GM23338 (cell line): Measurements from ENCODE around the gene FYCO1. TPM values are rescaled to one million over a fixed set of nuclear protein-coding genes. Genes with fewer than 3 reads are reported as not detected.

ENCODE experiments used
- ATAC-seq: fragments of 200-7000 bp; cut with Tn5 transposase; 3 replicates; pipeline ENCODE4 v1.9.1; 2020
- DNase-seq: peaks from one replicate; pipeline ENCODE4 v3.0.0-alpha.2; 2015; ENCODE audit warnings: low spot score
- H2AFZ ChIP-seq: fragments of 200-600 bp; sonication (generic); 2 replicates; pipeline ENCODE4 v1.8.0; 2016; ENCODE audit warnings: antibody characterized with exemption, mild to moderate bottlenecking, moderate library complexity
- H3F3A ChIP-seq: fragments of 200-600 bp; sonication (generic); replicated peaks from 2 replicates; pipeline ENCODE4 v1.8.0; 2017; ENCODE audit warnings: antibody characterized with exemption, mixed run types, low read depth
- H3K27ac ChIP-seq: fragments of 200-600 bp; sonication (generic); 2 replicates; pipeline ENCODE4 v1.6.1; 2016; ENCODE audit warnings: low read depth
- H3K27me3 ChIP-seq: fragments of 200-600 bp; sonication (generic); 2 replicates; pipeline ENCODE4 v1.8.0; 2016; ENCODE audit warnings: mild to moderate bottlenecking, mixed run types, moderate library complexity; ENCODE audit not compliant: insufficient read depth
- H3K36me3 ChIP-seq: fragments of 200-600 bp; sonication (generic); 2 replicates; pipeline ENCODE4 v1.8.0; 2016; ENCODE audit warnings: mild to moderate bottlenecking; ENCODE audit not compliant: insufficient read depth
- H3K4me1 ChIP-seq: fragments of 200-600 bp; sonication (generic); 2 replicates; pipeline ENCODE4 v1.8.0; 2016; ENCODE audit warnings: mild to moderate bottlenecking, moderate library complexity; ENCODE audit not compliant: insufficient read depth
- H3K4me2 ChIP-seq: fragments of 200-600 bp; sonication (generic); 2 replicates; pipeline ENCODE4 v1.7.1; 2017; ENCODE audit warnings: mixed run types
- H3K4me3 ChIP-seq: fragments of 200-600 bp; sonication (generic); 2 replicates; pipeline ENCODE4 v1.6.1; 2016; ENCODE audit warnings: mixed run types
- H3K79me2 ChIP-seq: fragments of 200-600 bp; sonication (generic); replicated peaks from 2 replicates; pipeline ENCODE4 v1.8.0; 2017; ENCODE audit warnings: mild to moderate bottlenecking; ENCODE audit not compliant: insufficient read depth
- H3K9me2 ChIP-seq: fragments of 200-600 bp; sonication (generic); 2 replicates; pipeline ENCODE4 v1.8.0; 2017; ENCODE audit not compliant: insufficient read depth
- H4K20me1 ChIP-seq: fragments of 200-600 bp; sonication (generic); replicated peaks from 2 replicates; pipeline ENCODE4 v1.8.0; 2017; ENCODE audit warnings: mild to moderate bottlenecking; ENCODE audit not compliant: insufficient read depth
- H3K27ac Mint-ChIP-seq: 2 replicates; pipeline ENCODE4 v1.8.0; 2020; ENCODE audit warnings: inconsistent platforms, mild to moderate bottlenecking, moderate library complexity, mixed read lengths
- H3K27me3 Mint-ChIP-seq: 3 replicates; pipeline ENCODE4 v1.8.0; 2022; ENCODE audit warnings: low read depth, mild to moderate bottlenecking, moderate library complexity, mixed read lengths, inconsistent platforms; ENCODE audit not compliant: insufficient read depth, poor library complexity
- H3K36me3 Mint-ChIP-seq: 3 replicates; pipeline ENCODE4 v1.8.0; 2021; ENCODE audit warnings: low read depth, mild to moderate bottlenecking, inconsistent platforms, moderate library complexity, mixed read lengths
- H3K4me1 Mint-ChIP-seq: 3 replicates; pipeline ENCODE4 v1.8.0; 2020; ENCODE audit warnings: mild to moderate bottlenecking, inconsistent platforms, mixed read lengths
- H3K4me3 Mint-ChIP-seq: 3 replicates; pipeline ENCODE4 v1.8.0; 2021; ENCODE audit warnings: moderate library complexity, mild to moderate bottlenecking, inconsistent platforms, mixed read lengths
- H3K9me3 Mint-ChIP-seq: 3 replicates; pipeline ENCODE4 v1.8.0; 2020; ENCODE audit warnings: moderate library complexity, mild to moderate bottlenecking, inconsistent platforms, mixed read lengths
- CREB1 ChIP-seq: fragments of 250-450 bp; sonication (Bioruptor Pico); IDR thresholded peaks from 2 replicates; pipeline ENCODE4 v1.5.0; 2020; ENCODE audit warnings: low read depth, mild to moderate bottlenecking, moderate library complexity
- EZH2 ChIP-seq: fragments of 200-600 bp; sonication (generic); IDR thresholded peaks from one replicate; pipeline ENCODE4 v1.8.0; 2017; ENCODE audit warnings: antibody characterized with exemption, mild to moderate bottlenecking, low read depth; ENCODE audit not compliant: unreplicated experiment
- EZH2phosphoT487 ChIP-seq: fragments of 200-600 bp; sonication (generic); IDR thresholded peaks from one replicate; pipeline ENCODE4 v1.8.1; 2018; ENCODE audit warnings: antibody characterized with exemption; ENCODE audit not compliant: unreplicated experiment
- JUNB ChIP-seq: IDR thresholded peaks from one replicate; pipeline ENCODE4 v1.6.1; 2016; ENCODE audit warnings: antibody characterized with exemption; ENCODE audit not compliant: unreplicated experiment
- NANOG ChIP-seq: IDR thresholded peaks from 2 replicates; pipeline ENCODE4 v1.6.1; 2016; ENCODE audit warnings: antibody characterized with exemption, borderline replicate concordance
- POLR2AphosphoS5 ChIP-seq: IDR thresholded peaks from 2 replicates; pipeline ENCODE4 v1.6.1; 2016; ENCODE audit warnings: antibody characterized with exemption, low read depth
- STAT1 ChIP-seq: IDR thresholded peaks from one replicate; pipeline ENCODE4 v1.6.1; 2016; ENCODE audit warnings: antibody characterized with exemption; ENCODE audit not compliant: unreplicated experiment
- ZNF114 ChIP-seq: fragments of 250-450 bp; sonication (Bioruptor Pico); IDR thresholded peaks from 2 replicates; pipeline ENCODE4 v1.5.0; 2020; ENCODE audit warnings: mild to moderate bottlenecking, moderate library complexity
- ZNF331 ChIP-seq: fragments of 250-450 bp; sonication (Bioruptor Pico); IDR thresholded peaks from 2 replicates; pipeline ENCODE4 v1.5.0; 2020; ENCODE audit warnings: low read depth, mild to moderate bottlenecking, moderate library complexity
- polyA plus RNA-seq: library from polyadenylated mRNA; unstranded; fragments of >200 nt; fragmentation: Nextera tagmentation; extraction: Ambion mirVana; gene quantifications from 2 replicates; pipeline ENCODE4 v1.2.1, GENCODE V29; 2016
- total RNA-seq: library from RNA; depleted of rRNA; stranded (reverse); fragments of >200 nt; shearing (Covaris generic); gene quantifications from 2 replicates; pipeline ENCODE4 v1.2.3, GENCODE V29; 2014
- TF ChIP-seq, protein P1 (sequence below), 2 experiments: fragments of 200-600 bp in 1 of 2; sonication (generic) in 1 of 2; conservative IDR thresholded peaks; 2 replicates each; pipeline versions ENCODE4 v1.5.1 to v1.6.1; 2016 to 2017; ENCODE audit warnings: antibody characterized with exemption in 2 of 2, low read depth in 2 of 2, mild to moderate bottlenecking in 2 of 2, moderate library complexity in 1 of 2
- TF ChIP-seq, protein P2 (sequence below): IDR thresholded peaks from one replicate; pipeline ENCODE4 v1.6.1; 2018; ENCODE audit warnings: antibody characterized with exemption; ENCODE audit not compliant: unreplicated experiment
- TF ChIP-seq, protein P3 (sequence below): fragments of 250-450 bp; sonication (Bioruptor Pico); IDR thresholded peaks from 2 replicates; pipeline ENCODE4 v1.5.0; 2020; ENCODE audit warnings: mild to moderate bottlenecking, moderate library complexity
- TF ChIP-seq, protein P4 (sequence below): IDR thresholded peaks from 2 replicates; pipeline ENCODE4 v1.6.1; 2016; ENCODE audit warnings: antibody characterized with exemption

The FYCO1 gene
- total and polyA plus RNA-seq, 2 experiments from 2014 or later, result 4.5 to 17.2 TPM

DNA sequence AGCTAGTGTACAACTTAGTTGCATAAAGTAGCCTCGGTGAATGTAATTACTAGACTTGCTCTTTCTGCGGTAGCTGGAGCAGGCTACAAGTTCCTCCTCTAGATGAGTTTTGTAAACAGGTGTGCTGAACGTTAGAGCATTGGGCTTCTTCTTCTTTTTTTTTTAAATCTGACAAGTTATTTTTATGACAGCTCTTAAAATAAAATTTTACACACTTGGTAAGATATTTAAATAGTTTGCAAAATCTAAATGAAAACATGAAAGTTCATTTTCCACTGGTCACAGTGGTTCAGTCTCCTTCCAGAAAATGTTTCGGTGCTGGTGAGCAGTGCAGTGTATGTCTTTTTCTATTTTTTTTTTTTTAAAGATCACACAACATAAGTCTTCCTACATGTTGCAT, 106.3 kb downstream of the FYCO1 start:
- H3K36me3 Mint-ChIP-seq, result no peaks in the 10 kb centered on the region

More for the DNA sequence above, 106.3 kb downstream of the FYCO1 start:
- ATAC-seq (no peak), DNase-seq (no peak)
- peaks cover 10% of the 10 kb centered on the region; the same call in 2 of the 3 replicates for H3K4me1 Mint-ChIP-seq
- TF ChIP-seq JUNB, result no peak
- TF ChIP-seq, protein P1, sequence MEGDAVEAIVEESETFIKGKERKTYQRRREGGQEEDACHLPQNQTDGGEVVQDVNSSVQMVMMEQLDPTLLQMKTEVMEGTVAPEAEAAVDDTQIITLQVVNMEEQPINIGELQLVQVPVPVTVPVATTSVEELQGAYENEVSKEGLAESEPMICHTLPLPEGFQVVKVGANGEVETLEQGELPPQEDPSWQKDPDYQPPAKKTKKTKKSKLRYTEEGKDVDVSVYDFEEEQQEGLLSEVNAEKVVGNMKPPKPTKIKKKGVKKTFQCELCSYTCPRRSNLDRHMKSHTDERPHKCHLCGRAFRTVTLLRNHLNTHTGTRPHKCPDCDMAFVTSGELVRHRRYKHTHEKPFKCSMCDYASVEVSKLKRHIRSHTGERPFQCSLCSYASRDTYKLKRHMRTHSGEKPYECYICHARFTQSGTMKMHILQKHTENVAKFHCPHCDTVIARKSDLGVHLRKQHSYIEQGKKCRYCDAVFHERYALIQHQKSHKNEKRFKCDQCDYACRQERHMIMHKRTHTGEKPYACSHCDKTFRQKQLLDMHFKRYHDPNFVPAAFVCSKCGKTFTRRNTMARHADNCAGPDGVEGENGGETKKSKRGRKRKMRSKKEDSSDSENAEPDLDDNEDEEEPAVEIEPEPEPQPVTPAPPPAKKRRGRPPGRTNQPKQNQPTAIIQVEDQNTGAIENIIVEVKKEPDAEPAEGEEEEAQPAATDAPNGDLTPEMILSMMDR (conservative IDR thresholded peaks at IDR 0.05; ENCODE audit: low read depth in 2 of 2), result no peak
- no peak for TF ChIP-seq POLR2AphosphoS5
- no peak for TF ChIP-seq ZNF331
- TF ChIP-seq EZH2, result no peak
- no peak for TF ChIP-seq CREB1 (CRISPR knock-in tag)
- TF ChIP-seq NANOG, result no peak
- TF ChIP-seq STAT1, result no peak
- TF ChIP-seq, protein P2, sequence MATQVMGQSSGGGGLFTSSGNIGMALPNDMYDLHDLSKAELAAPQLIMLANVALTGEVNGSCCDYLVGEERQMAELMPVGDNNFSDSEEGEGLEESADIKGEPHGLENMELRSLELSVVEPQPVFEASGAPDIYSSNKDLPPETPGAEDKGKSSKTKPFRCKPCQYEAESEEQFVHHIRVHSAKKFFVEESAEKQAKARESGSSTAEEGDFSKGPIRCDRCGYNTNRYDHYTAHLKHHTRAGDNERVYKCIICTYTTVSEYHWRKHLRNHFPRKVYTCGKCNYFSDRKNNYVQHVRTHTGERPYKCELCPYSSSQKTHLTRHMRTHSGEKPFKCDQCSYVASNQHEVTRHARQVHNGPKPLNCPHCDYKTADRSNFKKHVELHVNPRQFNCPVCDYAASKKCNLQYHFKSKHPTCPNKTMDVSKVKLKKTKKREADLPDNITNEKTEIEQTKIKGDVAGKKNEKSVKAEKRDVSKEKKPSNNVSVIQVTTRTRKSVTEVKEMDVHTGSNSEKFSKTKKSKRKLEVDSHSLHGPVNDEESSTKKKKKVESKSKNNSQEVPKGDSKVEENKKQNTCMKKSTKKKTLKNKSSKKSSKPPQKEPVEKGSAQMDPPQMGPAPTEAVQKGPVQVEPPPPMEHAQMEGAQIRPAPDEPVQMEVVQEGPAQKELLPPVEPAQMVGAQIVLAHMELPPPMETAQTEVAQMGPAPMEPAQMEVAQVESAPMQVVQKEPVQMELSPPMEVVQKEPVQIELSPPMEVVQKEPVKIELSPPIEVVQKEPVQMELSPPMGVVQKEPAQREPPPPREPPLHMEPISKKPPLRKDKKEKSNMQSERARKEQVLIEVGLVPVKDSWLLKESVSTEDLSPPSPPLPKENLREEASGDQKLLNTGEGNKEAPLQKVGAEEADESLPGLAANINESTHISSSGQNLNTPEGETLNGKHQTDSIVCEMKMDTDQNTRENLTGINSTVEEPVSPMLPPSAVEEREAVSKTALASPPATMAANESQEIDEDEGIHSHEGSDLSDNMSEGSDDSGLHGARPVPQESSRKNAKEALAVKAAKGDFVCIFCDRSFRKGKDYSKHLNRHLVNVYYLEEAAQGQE, result no peak
- TF ChIP-seq, protein P3, sequence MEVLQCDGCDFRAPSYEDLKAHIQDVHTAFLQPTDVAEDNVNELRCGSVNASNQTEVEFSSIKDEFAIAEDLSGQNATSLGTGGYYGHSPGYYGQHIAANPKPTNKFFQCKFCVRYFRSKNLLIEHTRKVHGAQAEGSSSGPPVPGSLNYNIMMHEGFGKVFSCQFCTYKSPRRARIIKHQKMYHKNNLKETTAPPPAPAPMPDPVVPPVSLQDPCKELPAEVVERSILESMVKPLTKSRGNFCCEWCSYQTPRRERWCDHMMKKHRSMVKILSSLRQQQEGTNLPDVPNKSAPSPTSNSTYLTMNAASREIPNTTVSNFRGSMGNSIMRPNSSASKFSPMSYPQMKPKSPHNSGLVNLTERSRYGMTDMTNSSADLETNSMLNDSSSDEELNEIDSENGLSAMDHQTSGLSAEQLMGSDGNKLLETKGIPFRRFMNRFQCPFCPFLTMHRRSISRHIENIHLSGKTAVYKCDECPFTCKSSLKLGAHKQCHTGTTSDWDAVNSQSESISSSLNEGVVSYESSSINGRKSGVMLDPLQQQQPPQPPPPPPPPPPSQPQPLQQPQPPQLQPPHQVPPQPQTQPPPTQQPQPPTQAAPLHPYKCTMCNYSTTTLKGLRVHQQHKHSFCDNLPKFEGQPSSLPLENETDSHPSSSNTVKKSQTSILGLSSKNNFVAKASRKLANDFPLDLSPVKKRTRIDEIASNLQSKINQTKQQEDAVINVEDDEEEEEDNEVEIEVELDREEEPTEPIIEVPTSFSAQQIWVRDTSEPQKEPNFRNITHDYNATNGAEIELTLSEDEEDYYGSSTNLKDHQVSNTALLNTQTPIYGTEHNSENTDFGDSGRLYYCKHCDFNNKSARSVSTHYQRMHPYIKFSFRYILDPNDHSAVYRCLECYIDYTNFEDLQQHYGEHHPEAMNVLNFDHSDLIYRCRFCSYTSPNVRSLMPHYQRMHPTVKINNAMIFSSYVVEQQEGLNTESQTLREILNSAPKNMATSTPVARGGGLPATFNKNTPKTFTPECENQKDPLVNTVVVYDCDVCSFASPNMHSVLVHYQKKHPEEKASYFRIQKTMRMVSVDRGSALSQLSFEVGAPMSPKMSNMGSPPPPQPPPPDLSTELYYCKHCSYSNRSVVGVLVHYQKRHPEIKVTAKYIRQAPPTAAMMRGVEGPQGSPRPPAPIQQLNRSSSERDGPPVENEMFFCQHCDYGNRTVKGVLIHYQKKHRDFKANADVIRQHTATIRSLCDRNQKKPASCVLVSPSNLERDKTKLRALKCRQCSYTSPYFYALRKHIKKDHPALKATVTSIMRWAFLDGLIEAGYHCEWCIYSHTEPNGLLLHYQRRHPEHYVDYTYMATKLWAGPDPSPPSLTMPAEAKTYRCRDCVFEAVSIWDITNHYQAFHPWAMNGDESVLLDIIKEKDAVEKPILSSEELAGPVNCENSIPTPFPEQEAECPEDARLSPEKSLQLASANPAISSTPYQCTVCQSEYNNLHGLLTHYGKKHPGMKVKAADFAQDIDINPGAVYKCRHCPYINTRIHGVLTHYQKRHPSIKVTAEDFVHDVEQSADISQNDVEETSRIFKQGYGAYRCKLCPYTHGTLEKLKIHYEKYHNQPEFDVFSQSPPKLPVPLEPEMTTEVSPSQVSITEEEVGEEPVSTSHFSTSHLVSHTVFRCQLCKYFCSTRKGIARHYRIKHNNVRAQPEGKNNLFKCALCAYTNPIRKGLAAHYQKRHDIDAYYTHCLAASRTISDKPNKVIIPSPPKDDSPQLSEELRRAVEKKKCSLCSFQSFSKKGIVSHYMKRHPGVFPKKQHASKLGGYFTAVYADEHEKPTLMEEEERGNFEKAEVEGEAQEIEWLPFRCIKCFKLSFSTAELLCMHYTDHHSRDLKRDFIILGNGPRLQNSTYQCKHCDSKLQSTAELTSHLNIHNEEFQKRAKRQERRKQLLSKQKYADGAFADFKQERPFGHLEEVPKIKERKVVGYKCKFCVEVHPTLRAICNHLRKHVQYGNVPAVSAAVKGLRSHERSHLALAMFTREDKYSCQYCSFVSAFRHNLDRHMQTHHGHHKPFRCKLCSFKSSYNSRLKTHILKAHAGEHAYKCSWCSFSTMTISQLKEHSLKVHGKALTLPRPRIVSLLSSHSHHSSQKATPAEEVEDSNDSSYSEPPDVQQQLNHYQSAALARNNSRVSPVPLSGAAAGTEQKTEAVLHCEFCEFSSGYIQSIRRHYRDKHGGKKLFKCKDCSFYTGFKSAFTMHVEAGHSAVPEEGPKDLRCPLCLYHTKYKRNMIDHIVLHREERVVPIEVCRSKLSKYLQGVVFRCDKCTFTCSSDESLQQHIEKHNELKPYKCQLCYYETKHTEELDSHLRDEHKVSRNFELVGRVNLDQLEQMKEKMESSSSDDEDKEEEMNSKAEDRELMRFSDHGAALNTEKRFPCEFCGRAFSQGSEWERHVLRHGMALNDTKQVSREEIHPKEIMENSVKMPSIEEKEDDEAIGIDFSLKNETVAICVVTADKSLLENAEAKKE (CRISPR knock-in tag), result no peak
- TF ChIP-seq ZNF114, result no peak
- no peak for TF ChIP-seq EZH2phosphoT487
- TF ChIP-seq, protein P4, sequence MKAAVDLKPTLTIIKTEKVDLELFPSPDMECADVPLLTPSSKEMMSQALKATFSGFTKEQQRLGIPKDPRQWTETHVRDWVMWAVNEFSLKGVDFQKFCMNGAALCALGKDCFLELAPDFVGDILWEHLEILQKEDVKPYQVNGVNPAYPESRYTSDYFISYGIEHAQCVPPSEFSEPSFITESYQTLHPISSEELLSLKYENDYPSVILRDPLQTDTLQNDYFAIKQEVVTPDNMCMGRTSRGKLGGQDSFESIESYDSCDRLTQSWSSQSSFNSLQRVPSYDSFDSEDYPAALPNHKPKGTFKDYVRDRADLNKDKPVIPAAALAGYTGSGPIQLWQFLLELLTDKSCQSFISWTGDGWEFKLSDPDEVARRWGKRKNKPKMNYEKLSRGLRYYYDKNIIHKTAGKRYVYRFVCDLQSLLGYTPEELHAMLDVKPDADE, result no peak
- no peaks in the 10 kb centered on the region for H3K27me3 ChIP-seq
- no peaks in the 10 kb centered on the region for H3K79me2 ChIP-seq
- no peaks in the 10 kb centered on the region for H3F3A ChIP-seq
- H2AFZ ChIP-seq, result no peak overlapping the region
- peaks cover 6% of the 10 kb centered on the region for H3K27me3 Mint-ChIP-seq
- no peaks in the 10 kb centered on the region; the same call in 1 of the 2 replicates for H4K20me1 ChIP-seq
- no peak overlapping the region for H3K27ac Mint-ChIP-seq
- no peaks in the 10 kb centered on the region; the same call in 1 of the 2 replicates for H3K4me1 ChIP-seq
- no peak overlapping the region for H3K4me2 ChIP-seq
- H3K4me3 Mint-ChIP-seq, result no peak overlapping the region
- H3K9me2 ChIP-seq, result no peaks in the 10 kb centered on the region
- no peak overlapping the region for H3K4me3 ChIP-seq
- no peaks in the 10 kb centered on the region for H3K36me3 ChIP-seq
- H3K9me3 Mint-ChIP-seq, result no peaks in the 10 kb centered on the region
- no peak overlapping the region for H3K27ac ChIP-seq
